Activated naive CD8-positive, alpha-beta T cell treated with anti-CD3 and anti-CD28 coated beads for 36 hours (primary cell): ENCODE measurements around the gene CLCF1. TPM values are rescaled to one million over a fixed set of nuclear protein-coding genes. Genes with fewer than 3 reads are reported as not detected.

ENCODE experiments used
- DNase-seq: peaks from one replicate; pipeline ENCODE4 v3.0.0; 2021
- H3K27ac Mint-ChIP-seq: one replicate; pipeline ENCODE4 v1.8.0; 2022; ENCODE audit warnings: mild to moderate bottlenecking, moderate library complexity, mixed read lengths
- H3K27me3 Mint-ChIP-seq: one replicate; pipeline ENCODE4 v1.8.0; 2022; ENCODE audit warnings: mild to moderate bottlenecking, mixed read lengths
- H3K36me3 Mint-ChIP-seq: one replicate; pipeline ENCODE4 v1.8.0; 2021; ENCODE audit warnings: mild to moderate bottlenecking, mixed read lengths
- H3K4me1 Mint-ChIP-seq: one replicate; pipeline ENCODE4 v1.8.0; 2021; ENCODE audit warnings: mixed read lengths
- H3K4me3 Mint-ChIP-seq: one replicate; pipeline ENCODE4 v1.8.0; 2022; ENCODE audit warnings: mild to moderate bottlenecking, moderate library complexity, mixed read lengths
- H3K9me3 Mint-ChIP-seq: one replicate; pipeline ENCODE4 v1.8.0; 2022; ENCODE audit warnings: mixed read lengths
- total RNA-seq, 2 experiments: library from RNA; stranded (reverse); gene quantifications; one replicate each; pipeline ENCODE4 v1.2.3, GENCODE V29; 2021

CLCF1 gene
- total RNA-seq, 2 experiments from 2014 or later, result 0.31 to 0.56 TPM

DNA sequence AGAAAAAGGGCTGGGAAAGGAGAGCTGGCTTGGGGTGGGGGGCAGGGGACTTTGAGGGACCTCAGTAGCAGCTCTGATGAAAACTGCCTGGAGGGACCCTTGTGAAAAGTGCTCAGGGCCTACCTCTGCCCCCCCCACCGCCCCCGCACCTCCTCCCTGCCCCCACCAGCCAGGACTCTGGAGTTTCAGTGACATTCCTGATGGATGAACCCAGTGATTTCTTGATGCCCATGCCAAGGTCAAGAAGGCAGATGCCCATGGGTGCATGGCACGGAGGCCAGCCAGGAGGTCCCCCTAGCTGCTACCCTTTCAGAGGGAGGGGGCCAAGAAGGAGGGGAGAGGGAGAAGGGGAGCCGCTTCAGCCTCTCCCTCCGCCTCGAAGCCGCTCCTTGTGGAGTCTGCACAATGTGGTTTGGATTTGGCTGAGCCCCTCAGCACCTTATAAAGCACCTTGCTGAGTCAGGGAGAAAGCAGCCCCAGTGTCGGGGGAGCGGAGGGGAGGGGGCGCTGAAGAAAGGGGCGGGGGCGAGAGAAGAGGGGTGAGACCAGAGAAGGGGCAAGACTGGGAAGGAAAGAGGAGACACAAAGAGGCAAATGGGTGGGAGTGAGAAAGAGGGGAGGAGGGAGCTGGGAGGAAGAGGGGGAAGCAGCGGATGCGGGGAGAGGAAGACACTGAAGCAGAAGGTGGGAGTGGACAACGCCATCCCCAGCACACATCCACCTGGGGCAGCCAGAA is 2.1 kb upstream of the CLCF1 start:
- Mint-ChIP-seq H3K9me3 (no peaks in the 10 kb centered on the region), H3K27ac (no peak overlapping the region), H3K36me3 (no peaks in the 10 kb centered on the region), H3K27me3 (peaks cover 29% of the 10 kb centered on the region), H3K4me1 (peaks cover 24% of the 10 kb centered on the region), H3K4me3 (no peak overlapping the region)
- DNase-seq, result no peak

DNA sequence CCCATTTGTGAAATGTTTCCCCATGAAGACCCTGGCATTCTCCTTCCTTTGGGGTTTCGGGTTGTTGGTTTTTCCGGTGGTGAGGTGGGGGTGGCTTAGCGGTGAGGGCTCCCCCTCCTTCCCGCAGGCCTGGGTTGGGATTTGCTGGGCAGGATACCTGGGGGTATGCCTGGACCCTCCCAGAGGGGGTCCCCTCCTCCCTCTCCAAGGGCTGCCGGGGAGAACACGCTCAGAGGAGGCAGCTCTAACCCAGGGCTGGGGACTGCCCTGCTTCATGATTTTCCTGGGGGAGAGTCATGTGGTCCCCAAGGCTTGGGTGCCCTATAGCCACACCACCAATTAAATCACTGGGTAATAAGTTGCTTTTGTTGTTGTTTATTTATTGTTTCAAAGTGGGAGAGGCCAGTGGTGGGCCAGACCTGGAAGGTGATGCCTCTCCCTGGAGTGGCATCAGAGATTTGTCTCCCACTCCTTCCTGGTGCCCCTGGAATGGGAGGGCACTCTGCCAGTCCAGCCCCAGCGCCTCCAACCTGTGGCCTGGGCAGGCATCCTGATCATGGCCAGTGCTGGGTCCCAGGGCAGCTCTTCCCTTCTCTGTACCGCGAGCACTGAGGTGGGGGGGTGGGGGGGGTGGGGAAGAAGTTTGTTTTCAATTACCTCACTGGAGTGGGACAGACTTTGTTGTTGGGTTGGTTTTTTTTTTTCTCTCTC is 1.3 kb upstream of the CLCF1 start:
- no peak overlapping the region for H3K27ac Mint-ChIP-seq

DNA sequence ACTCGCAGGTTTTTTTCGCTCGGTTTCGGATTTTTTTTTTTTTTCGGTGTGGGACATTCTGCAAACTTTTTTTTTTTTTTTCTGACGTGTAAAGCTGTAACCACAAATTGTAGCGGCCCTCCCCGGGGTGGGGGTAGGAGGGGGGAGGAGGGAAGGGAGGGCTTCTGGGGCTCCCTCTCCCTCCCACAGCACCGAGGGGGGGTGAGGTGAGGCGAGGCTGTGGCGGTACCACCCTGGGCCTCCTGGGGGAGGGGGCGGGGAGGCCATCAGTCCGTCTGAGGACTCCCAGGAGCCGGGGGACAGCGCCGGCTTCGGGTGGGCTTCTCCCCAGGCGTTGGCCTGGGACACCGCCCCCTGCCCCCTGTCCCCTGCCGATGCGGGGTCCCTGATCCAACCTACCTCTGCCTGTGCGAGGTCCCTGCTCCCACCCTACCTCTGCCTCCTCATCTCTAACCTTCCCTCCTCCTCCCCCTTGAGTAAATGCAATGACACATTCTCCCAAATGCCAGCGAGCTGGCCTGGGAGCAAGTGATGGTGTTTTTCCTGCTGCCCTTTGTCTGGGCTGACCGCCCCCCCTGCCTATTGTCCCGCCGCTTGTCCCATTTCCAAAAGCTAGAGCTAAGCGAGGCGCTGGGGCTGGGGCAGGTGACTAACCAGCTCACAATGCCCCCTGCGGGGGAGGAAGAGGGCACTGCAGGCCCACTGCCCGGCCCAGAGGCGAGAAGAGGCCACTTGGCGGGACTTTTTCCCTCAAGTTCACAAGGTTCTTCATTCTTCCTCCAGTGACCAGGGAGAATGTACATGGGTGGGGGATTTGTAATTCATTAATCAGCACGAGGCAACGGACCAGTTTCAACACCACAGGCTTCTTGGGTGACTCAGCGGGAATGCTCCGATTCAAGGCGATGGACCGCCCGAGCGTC is 511 bp upstream of the CLCF1 start:
- Mint-ChIP-seq H3K27ac (peak overlapping the region; percentile 54), H3K27me3 (peaks cover 31% of the 10 kb centered on the region), H3K9me3 (no peaks in the 10 kb centered on the region), H3K4me3 (peak overlapping the region; percentile 75), H3K4me1 (peaks cover 31% of the 10 kb centered on the region), H3K36me3 (no peaks in the 10 kb centered on the region)
- peak; percentile 56 for DNase-seq

More for the DNA sequence above, 1.3 kb upstream of the CLCF1 start:
- no peak for DNase-seq
- Mint-ChIP-seq H3K27me3 (peaks cover 31% of the 10 kb centered on the region), H3K36me3 (no peaks in the 10 kb centered on the region), H3K4me3 (no peak overlapping the region), H3K4me1 (peaks cover 28% of the 10 kb centered on the region), H3K9me3 (no peaks in the 10 kb centered on the region)

DNA sequence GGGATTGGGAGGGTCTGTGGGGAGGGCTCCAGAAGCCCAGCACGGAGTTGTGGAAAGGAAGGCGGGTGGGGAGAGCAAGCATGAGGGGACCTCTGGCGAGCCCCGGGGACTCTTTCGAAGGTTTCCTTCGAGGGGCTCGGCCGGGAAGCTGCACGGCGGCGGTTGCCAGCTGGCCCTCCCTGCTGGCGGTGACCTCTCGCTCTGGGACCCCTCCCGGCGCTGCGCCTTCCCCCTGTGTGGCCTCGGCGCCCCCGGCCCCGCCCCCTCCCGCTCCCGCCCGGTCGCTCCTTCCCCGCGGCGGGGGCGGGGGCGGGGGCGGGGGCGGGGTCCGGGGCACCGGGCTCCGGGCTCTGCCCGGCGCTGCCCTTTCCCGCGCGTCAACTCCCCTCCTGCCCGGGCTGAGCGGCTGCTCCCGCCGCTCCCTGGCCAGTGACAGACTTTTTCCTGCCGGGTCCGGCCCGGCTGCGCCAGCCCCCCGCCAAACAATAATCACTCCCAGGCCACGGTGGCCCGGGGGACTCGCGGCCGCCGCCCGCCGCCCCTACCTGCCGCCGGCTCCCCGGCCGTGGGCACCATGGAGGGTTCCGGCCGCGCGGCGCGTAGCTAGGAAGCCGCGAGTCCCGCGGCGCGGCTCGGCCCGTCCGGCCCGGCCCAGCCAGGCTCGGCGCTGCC is 941 bp downstream of the CLCF1 start:
- no peak for DNase-seq
- Mint-ChIP-seq H3K9me3 (no peaks in the 10 kb centered on the region), H3K27me3 (peaks cover 31% of the 10 kb centered on the region), H3K4me1 (peaks cover 42% of the 10 kb centered on the region), H3K4me3 (no peak overlapping the region), H3K36me3 (no peaks in the 10 kb centered on the region), H3K27ac (no peak overlapping the region)

DNA sequence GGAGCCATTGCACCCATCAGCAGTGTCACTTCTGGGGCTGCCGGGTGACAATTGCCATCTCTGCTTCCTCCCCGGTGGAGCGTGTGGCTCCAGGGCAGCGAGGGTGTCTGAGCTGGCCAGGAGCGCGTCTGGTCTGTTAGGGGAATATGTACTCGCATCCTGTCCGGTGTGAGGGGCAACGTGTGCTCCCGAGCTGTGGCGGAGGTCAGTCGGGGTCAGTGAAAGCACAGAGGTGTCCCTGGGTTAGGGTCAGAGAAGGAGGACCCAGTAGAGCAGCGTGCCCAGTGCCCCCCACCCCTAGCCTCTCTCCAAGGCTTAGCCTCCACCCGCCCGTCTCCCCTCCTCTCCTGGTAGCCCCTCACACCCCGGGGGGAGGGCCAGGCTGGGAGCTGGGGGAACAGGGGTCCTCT is 1.5 kb downstream of the CLCF1 start:
- Mint-ChIP-seq H3K36me3 (no peaks in the 10 kb centered on the region), H3K27ac (no peak overlapping the region), H3K27me3 (peaks cover 31% of the 10 kb centered on the region), H3K9me3 (no peaks in the 10 kb centered on the region), H3K4me1 (peaks cover 42% of the 10 kb centered on the region), H3K4me3 (peak overlapping the region; percentile 27)
- no peak for DNase-seq

DNA sequence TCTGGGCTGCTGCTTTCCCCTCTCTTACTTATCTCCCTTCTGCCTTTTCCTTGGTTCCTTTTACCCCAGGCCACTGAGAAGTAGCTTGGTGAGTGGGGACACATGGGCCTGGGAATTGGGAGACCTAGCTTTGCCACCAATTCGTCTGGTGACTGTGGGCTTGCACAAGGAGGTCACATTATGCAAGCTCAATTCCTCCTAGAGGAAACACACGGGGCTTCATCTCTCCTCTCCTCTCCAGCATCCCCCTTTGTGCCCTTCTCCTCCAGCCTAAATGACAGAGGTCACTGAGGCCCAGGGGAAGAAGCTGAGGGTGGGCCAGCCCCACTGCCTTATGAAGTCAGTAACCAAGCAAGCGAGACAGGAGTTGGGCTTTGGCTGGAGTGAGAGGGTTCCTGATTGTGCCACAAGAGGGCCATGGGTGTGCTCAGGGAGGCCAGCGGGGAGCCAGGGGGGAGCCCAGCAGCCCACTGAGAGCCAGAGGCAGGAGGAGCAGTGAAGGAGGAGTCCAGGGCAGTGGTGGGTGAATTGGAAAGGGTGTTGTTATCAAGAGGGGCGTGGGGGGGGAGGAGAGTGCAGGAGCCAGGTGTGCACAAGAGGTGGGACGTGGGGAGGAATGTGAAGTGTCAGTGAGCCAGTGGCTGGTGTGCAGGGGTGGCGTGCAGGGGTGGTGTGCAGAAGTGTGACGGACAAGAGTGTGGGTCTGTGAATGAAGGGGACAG is 2.0 kb downstream of the CLCF1 start:
- Mint-ChIP-seq H3K4me1 (peaks cover 42% of the 10 kb centered on the region), H3K36me3 (no peaks in the 10 kb centered on the region), H3K4me3 (peak overlapping the region; percentile 27), H3K9me3 (no peaks in the 10 kb centered on the region), H3K27ac (no peak overlapping the region), H3K27me3 (peaks cover 29% of the 10 kb centered on the region)
- DNase-seq, result no peak

DNA sequence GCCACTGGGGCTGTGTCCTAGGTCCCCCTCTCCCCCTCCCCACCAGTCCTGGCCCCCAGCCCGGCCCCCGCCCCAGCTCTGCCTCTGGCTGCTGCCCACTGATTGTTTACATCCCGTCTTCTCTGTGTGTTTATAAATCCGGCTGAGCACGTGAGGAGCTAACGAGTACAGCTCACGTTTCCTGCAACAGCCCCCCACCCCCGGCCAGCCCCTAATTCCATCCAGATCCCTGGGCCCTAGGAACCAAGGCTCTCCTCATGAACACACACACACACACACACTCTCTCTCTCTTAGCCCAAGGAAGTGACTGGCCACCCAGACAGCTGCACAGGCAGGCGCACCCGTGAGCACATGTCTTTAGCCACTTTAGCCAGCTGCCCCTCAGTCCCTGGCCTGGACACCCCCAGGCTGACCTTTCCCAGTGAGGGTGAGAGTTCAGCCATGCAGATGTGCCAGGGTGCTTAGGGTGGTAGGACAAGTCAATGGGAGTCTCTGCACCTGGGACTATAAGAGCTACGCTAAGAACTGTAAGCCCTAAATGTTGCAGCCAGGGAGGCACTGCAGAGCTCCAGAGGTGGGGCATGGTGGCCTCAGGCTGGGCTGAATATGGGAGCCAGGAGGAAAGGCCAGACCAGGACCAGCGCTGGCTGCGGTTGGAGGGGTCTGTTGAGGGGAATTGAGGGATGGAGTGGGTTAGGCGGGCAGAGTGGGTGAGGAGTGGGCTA is 2.9 kb downstream of the CLCF1 start:
- Mint-ChIP-seq H3K36me3 (no peaks in the 10 kb centered on the region), H3K27ac (no peak overlapping the region), H3K4me1 (peaks cover 42% of the 10 kb centered on the region), H3K27me3 (peaks cover 20% of the 10 kb centered on the region), H3K4me3 (no peak overlapping the region), H3K9me3 (no peaks in the 10 kb centered on the region)
- no peak for DNase-seq

DNA sequence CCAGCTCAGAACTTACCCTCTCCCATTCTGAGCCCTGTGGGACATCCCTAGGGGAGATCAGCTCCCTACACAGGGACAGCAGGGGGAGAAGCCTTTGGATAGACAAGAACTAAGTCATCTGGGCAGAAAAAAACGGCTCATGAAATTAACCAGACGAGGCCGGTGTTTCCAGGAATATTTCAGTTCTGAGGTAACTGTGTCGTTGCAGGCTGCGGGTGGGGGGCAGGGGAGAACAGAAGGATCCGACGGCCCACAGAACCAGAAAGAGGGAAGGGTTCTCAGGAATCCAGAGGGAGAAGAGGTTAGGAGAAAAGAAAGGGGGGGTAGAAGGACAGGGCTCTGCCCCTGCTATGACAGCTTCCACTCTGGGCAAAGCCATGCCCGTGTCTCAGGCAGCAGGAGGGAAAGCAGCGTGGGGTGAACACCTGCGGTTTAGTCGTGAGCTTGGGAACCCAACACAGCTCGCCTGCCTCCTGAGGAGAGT is 3.6 kb downstream of the CLCF1 start:
- Mint-ChIP-seq H3K27ac (no peak overlapping the region), H3K9me3 (no peaks in the 10 kb centered on the region), H3K4me3 (no peak overlapping the region), H3K27me3 (peaks cover 18% of the 10 kb centered on the region), H3K36me3 (no peaks in the 10 kb centered on the region), H3K4me1 (peaks cover 43% of the 10 kb centered on the region)
- no peak for DNase-seq

DNA sequence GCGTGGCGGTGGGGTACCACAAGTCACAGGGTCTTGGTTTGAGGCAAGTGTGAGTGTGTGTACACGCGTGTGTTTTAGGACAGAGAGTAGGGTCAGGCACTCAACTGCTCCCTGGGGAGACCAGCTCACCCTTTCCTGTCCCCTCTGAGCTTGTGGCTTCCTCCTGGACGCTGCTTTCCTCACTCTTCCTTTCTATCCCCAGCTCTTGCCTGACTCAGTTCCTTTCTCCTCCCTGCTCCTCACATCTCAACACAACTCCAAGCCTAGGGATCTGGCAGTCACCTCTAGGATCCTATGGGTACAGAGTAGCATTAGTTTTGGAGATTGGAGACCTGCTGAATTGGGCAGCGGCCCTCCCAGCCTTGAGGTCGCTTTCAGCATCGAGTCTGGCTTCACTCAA is 4.1 kb downstream of the CLCF1 start:
- no peaks in the 10 kb centered on the region for H3K9me3 Mint-ChIP-seq
- no peak overlapping the region for H3K27ac Mint-ChIP-seq
- peaks cover 41% of the 10 kb centered on the region for H3K4me1 Mint-ChIP-seq
- no peak overlapping the region for H3K4me3 Mint-ChIP-seq
- peaks cover 18% of the 10 kb centered on the region for H3K27me3 Mint-ChIP-seq
- no peaks in the 10 kb centered on the region for H3K36me3 Mint-ChIP-seq
- DNase-seq, result no peak

DNA sequence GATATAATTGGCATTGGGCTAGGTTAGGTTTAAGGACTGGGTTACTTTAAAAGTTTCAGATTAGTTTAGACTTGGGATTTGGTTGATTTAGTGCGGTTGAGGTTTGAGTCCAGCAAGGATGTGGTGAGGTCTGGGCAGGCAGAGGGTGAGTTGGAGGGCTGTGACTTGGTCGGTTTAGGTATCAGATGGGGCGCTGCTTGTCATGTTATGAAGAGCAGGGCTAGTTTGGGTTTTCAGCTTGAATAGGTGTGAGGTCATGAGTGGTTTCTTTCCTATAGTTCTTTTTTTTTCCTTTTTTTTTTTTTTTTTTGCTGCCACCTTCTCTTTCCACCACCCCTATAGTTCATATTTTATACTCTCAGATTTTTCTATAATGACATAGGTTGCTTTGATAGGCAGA is 4.8 kb downstream of the CLCF1 start:
- Mint-ChIP-seq H3K36me3 (no peaks in the 10 kb centered on the region), H3K4me1 (peaks cover 39% of the 10 kb centered on the region), H3K27me3 (peaks cover 14% of the 10 kb centered on the region), H3K4me3 (no peak overlapping the region), H3K27ac (no peak overlapping the region), H3K9me3 (no peaks in the 10 kb centered on the region)
- DNase-seq, result no peak

DNA sequence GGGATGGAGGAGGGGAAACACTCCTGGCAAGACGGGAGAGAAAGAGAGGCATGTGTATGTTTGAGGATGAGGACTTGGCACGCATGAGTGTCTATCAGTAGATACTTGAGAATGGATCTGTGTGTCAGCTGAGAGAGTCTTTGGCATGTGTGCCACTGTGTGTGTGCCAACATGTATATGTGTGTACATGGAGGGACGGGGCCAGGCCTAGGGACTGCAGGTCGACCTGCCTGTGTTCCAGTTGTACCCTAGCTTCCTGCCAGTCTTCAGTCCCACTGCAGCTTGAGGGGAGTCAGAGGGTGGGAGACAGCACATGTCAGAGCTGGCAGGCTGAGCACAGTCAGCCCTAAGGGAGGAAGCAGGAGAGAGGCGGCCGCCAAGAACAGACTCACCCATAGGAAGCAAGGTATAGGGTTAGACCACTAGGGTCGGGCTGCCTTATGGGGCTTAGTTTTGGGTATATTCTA is 5.6 kb downstream of the CLCF1 start:
- Mint-ChIP-seq H3K9me3 (no peaks in the 10 kb centered on the region), H3K27me3 (peaks cover 14% of the 10 kb centered on the region)

DNA sequence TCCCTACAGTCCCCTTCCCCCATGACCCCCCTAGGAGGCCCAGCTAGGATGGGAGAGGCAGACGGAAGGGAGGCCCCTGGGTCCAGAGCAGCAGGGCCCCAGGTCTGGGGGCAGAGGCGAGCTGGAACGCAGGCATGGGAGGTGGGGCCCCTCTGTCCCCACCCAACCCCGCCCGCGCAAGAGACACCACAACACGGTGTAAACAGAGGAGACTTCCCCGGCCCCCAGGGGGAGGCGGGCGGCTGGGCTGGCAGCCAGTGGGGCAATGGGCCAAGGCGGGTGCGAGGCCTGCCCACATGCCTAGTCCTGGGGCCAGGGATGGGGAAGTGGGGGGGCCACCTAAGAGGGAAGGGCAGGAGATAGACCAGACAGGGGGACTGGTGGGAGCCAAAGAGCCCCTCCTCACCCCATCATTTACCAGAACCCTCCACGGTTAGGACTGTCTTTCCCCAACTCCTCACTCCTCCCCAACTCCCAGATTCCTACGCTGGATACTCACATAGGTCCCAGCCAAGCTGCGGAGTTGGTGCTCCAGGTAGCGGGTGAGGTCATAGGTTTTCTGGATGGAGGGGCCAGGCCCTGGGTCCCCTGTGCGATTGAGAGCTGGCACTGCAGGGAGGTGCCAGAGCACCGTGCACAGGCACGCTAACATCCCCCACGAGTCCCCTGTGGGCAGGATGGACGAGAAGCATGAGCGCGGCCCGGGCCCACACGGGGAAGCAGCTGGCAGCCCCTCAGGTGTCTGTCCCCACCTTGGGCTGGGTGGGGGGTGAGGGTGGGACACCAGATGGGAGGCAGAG is 6.2 kb downstream of the CLCF1 start:
- H3K27ac Mint-ChIP-seq, result no peak overlapping the region
- no peaks in the 10 kb centered on the region for H3K36me3 Mint-ChIP-seq
- no peak for DNase-seq
- H3K27me3 Mint-ChIP-seq, result peaks cover 14% of the 10 kb centered on the region
- peaks cover 39% of the 10 kb centered on the region for H3K4me1 Mint-ChIP-seq
- no peaks in the 10 kb centered on the region for H3K9me3 Mint-ChIP-seq
- no peak overlapping the region for H3K4me3 Mint-ChIP-seq

More for the DNA sequence above, 5.6 kb downstream of the CLCF1 start:
- DNase-seq, result no peak
- Mint-ChIP-seq H3K36me3 (no peaks in the 10 kb centered on the region), H3K4me1 (peaks cover 39% of the 10 kb centered on the region), H3K4me3 (no peak overlapping the region), H3K27ac (no peak overlapping the region)

DNA sequence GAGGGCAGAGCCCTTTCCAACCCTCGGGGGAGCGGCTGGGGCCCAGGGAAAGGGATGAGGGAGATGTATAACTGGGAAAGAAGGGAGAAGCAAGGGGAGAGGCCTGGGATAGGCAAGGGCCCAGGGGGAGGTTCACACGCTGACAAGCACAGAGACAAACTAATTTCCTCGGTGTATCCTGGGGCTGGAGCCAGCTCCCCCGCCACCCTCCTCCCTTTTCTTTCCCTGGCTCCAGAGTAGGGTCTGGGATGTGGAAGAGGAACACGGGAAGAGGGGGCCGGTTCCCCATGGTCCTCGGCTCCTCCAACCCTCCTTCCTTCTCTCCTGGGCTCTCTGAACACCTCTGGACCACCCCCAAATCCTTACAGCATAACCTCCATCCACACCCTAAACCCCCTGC is 6.9 kb downstream of the CLCF1 start:
- no peak for DNase-seq
- Mint-ChIP-seq H3K4me3 (no peak overlapping the region), H3K27ac (no peak overlapping the region), H3K27me3 (peaks cover 10% of the 10 kb centered on the region), H3K36me3 (no peaks in the 10 kb centered on the region), H3K4me1 (peaks cover 35% of the 10 kb centered on the region), H3K9me3 (no peaks in the 10 kb centered on the region)
